KOPT-K1 (cell line): ENCODE results near the gene KCNT1.

Experiments used
- H3K27ac ChIP-seq: fragments of 200-600 bp; sonication (generic); 2 replicates; pipeline ENCODE4 v1.5.1; 2016; ENCODE audit warnings: antibody characterized with exemption, mild to moderate bottlenecking, low read depth, low read length; ENCODE audit not compliant: poor library complexity, severe bottlenecking
- H3K36me3 ChIP-seq: fragments of 200-600 bp; sonication (generic); 2 replicates; pipeline ENCODE4 v1.5.1; 2017; ENCODE audit warnings: antibody characterized with exemption, mild to moderate bottlenecking, low read length, moderate library complexity; ENCODE audit not compliant: insufficient read depth
- H3K9me3 ChIP-seq: fragments of 200-600 bp; sonication (generic); 2 replicates; pipeline ENCODE4 v1.5.1; 2017; ENCODE audit warnings: antibody characterized with exemption, low read length, mild to moderate bottlenecking; ENCODE audit not compliant: insufficient read depth, poor library complexity, severe bottlenecking

Gene KCNT1

GRCh38 chr9:135817951-135818717, 116.1 kb downstream of the KCNT1 start:
- H3K27ac ChIP-seq = no peak overlapping the region
- H3K9me3 ChIP-seq = no peaks in the 10 kb centered on the region
- H3K36me3 ChIP-seq = peaks cover 90% of the 10 kb centered on the region

- Histone ChIP-seq H3K36me3 (peaks cover 91% of the 10 kb centered on the region), H3K27ac (no peak overlapping the region)
Observed at GRCh38 chr9:135818718-135819475, 116.9 kb downstream of the KCNT1 start.

GRCh38 chr9:135819905-135820304, 117.9 kb downstream of the KCNT1 start:
- Histone ChIP-seq H3K36me3 (peaks cover 87% of the 10 kb centered on the region), H3K27ac (no peak overlapping the region)

More at GRCh38 chr9:135818718-135819475, 116.9 kb downstream of the KCNT1 start:
- no peaks in the 10 kb centered on the region for H3K9me3 ChIP-seq

GRCh38 chr9:135820661-135821060, 118.7 kb downstream of the KCNT1 start:
- Histone ChIP-seq H3K36me3 (peaks cover 81% of the 10 kb centered on the region), H3K9me3 (no peaks in the 10 kb centered on the region), H3K27ac (no peak overlapping the region)

More at GRCh38 chr9:135819905-135820304, 117.9 kb downstream of the KCNT1 start:
- no peaks in the 10 kb centered on the region for H3K9me3 ChIP-seq

GRCh38 chr9:135821116-135821515, 119.1 kb downstream of the KCNT1 start:
- Histone ChIP-seq H3K27ac (no peak overlapping the region), H3K9me3 (no peaks in the 10 kb centered on the region), H3K36me3 (peaks cover 76% of the 10 kb centered on the region)

GRCh38 chr9:135821733-135822373, 119.9 kb downstream of the KCNT1 start:
- peaks cover 69% of the 10 kb centered on the region for H3K36me3 ChIP-seq
- H3K9me3 ChIP-seq = no peaks in the 10 kb centered on the region
- H3K27ac ChIP-seq = no peak overlapping the region

- Histone ChIP-seq H3K27ac (no peak overlapping the region), H3K9me3 (no peaks in the 10 kb centered on the region), H3K36me3 (peaks cover 64% of the 10 kb centered on the region)
Observed at GRCh38 chr9:135822374-135822755, 120.4 kb downstream of the KCNT1 start.

GRCh38 chr9:135823036-135823435, 121.1 kb downstream of the KCNT1 start:
- Histone ChIP-seq H3K36me3 (peaks cover 57% of the 10 kb centered on the region), H3K9me3 (no peaks in the 10 kb centered on the region), H3K27ac (no peak overlapping the region)

- no peaks in the 10 kb centered on the region for H3K9me3 ChIP-seq
- peaks cover 43% of the 10 kb centered on the region for H3K36me3 ChIP-seq
- no peak overlapping the region for H3K27ac ChIP-seq
Observed at GRCh38 chr9:135825435-135826187, 123.6 kb downstream of the KCNT1 start.

GRCh38 chr9:135826188-135826545, 124.2 kb downstream of the KCNT1 start:
- H3K36me3 ChIP-seq = peaks cover 38% of the 10 kb centered on the region
- no peak overlapping the region for H3K27ac ChIP-seq
- no peaks in the 10 kb centered on the region for H3K9me3 ChIP-seq

- no peak overlapping the region for H3K27ac ChIP-seq
- H3K9me3 ChIP-seq = no peaks in the 10 kb centered on the region
- peaks cover 26% of the 10 kb centered on the region for H3K36me3 ChIP-seq
Observed at GRCh38 chr9:135827301-135827700, 125.3 kb downstream of the KCNT1 start.

- no peaks in the 10 kb centered on the region for H3K9me3 ChIP-seq
- peaks cover 19% of the 10 kb centered on the region for H3K36me3 ChIP-seq
Observed at GRCh38 chr9:135827866-135828580, 126.0 kb downstream of the KCNT1 start.

GRCh38 chr9:135828656-135829055, 126.7 kb downstream of the KCNT1 start:
- no peaks in the 10 kb centered on the region for H3K9me3 ChIP-seq
- H3K27ac ChIP-seq = no peak overlapping the region
- peaks cover 13% of the 10 kb centered on the region for H3K36me3 ChIP-seq

More at GRCh38 chr9:135827866-135828580, 126.0 kb downstream of the KCNT1 start:
- H3K27ac ChIP-seq = no peak overlapping the region

- H3K9me3 ChIP-seq = no peaks in the 10 kb centered on the region
- peaks cover 6% of the 10 kb centered on the region; the same call in 1 of the 2 replicates for H3K36me3 ChIP-seq
- H3K27ac ChIP-seq = no peak overlapping the region
Observed at GRCh38 chr9:135830496-135830895, 128.5 kb downstream of the KCNT1 start.
